ENCODE data around the gene TTC31.
"Not testable (repeated sequence)": the region's sequence is repeated elsewhere in the genome, so short reads cannot be mapped to it uniquely, and the experiment has no call there.

Gene TTC31

GRCh38 chr2:74461187-74462053 is 21.5 kb upstream of the TTC31 start:
- H3K4me3 ChIP-seq (ENCODE audit: low read depth in 1 of 2, low read length in 1 of 2), result no peak overlapping the region
- H3K4me1 ChIP-seq (ENCODE audit: control insufficient read depth in 1 of 2, insufficient read depth in 1 of 2, low read depth in 1 of 2, low read length in 1 of 2), result peaks cover 32 to 41% of the 10 kb centered on the region in 2 experiments
- no peak for TF ChIP-seq CTCF (IDR thresholded peaks at IDR 0.05)

DNA sequence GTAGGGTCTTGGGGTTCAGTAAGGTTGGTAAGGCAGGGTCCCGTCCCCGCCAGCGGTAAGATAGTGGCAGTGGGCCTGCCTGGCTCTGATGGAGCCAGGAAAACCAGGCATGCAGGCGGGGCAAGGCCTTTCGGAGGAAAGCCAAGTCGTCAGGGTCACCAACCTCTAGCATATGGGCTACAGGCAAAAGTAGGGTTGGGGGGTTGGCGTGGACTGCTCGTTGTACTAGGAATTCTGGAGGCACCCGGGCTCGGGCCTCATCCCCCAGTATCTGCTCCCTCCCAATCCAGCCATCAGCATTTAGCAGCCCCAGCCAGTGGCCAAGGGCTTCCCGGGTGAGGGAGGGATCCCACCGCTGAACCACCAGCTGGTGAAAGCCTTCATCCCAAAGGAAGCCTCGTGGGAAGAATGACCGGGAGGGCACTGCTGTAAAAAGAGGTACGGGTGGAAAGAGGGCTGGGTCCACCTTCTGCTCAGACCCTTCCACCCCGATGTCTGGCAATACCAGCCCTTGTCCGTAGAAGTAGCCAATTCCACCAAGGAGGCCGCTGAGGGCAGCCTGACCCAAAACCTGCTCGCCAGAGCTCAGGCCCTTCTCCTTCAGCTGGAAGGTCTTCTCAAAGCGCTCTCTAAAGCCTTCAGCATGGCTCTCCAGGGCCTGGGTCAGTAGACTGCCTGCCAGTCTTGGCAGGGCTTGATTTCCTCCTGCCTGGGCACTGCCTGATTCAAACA is 20.7 kb upstream of the TTC31 start:
- no peak overlapping the region for H3K27ac ChIP-seq

More at GRCh38 chr2:74461187-74462053, 21.5 kb upstream of the TTC31 start:
- H3K27me3 ChIP-seq, result no peaks in the 10 kb centered on the region
- peaks cover 20% of the 10 kb centered on the region for H3K36me3 ChIP-seq
- no peak overlapping the region for H3K27ac ChIP-seq
- H3K9me3 ChIP-seq, result no peaks in the 10 kb centered on the region

GRCh38 chr2:74462786-74463105 is 20.1 kb upstream of the TTC31 start:
- no peak for TF ChIP-seq CTCF (IDR thresholded peaks at IDR 0.05)
- Histone ChIP-seq H3K27me3 (no peaks in the 10 kb centered on the region), H3K36me3 (peaks cover 20% of the 10 kb centered on the region), H3K4me1 (ENCODE audit: control insufficient read depth in 1 of 2, insufficient read depth in 1 of 2, low read depth in 1 of 2, low read length in 1 of 2) (peaks cover 23 to 29% of the 10 kb centered on the region in 2 experiments), H3K27ac (no peak overlapping the region), H3K4me3 (ENCODE audit: low read depth in 1 of 2, low read length in 1 of 2) (no peak overlapping the region), H3K9me3 (no peaks in the 10 kb centered on the region)

More for the DNA sequence above, 20.7 kb upstream of the TTC31 start:
- no peaks in the 10 kb centered on the region for H3K27me3 ChIP-seq
- peaks cover 20% of the 10 kb centered on the region for H3K36me3 ChIP-seq
- no peak overlapping the region for H3K4me3 ChIP-seq (ENCODE audit: low read depth in 1 of 2, low read length in 1 of 2)
- H3K4me1 ChIP-seq (ENCODE audit: control insufficient read depth in 1 of 2, insufficient read depth in 1 of 2, low read depth in 1 of 2, low read length in 1 of 2), result peaks cover 24 to 34% of the 10 kb centered on the region in 2 experiments
- no peak for TF ChIP-seq CTCF (IDR thresholded peaks at IDR 0.05)
- H3K9me3 ChIP-seq, result no peaks in the 10 kb centered on the region

- TF ChIP-seq CTCF (IDR thresholded peaks at IDR 0.05), result no peak
- Histone ChIP-seq H3K4me3 (ENCODE audit: low read depth in 1 of 2, low read length in 1 of 2) (peak overlapping the region; percentile 86 to 88), H3K27me3 (no peaks in the 10 kb centered on the region), H3K9me3 (no peaks in the 10 kb centered on the region), H3K4me1 (ENCODE audit: control insufficient read depth in 1 of 2, insufficient read depth in 1 of 2, low read depth in 1 of 2, low read length in 1 of 2) (peaks cover 15 to 20% of the 10 kb centered on the region in 2 experiments), H3K36me3 (peaks cover 20% of the 10 kb centered on the region), H3K27ac (peak overlapping the region; percentile 85)
Observed at GRCh38 chr2:74464406-74464805, 18.5 kb upstream of the TTC31 start.

DNA sequence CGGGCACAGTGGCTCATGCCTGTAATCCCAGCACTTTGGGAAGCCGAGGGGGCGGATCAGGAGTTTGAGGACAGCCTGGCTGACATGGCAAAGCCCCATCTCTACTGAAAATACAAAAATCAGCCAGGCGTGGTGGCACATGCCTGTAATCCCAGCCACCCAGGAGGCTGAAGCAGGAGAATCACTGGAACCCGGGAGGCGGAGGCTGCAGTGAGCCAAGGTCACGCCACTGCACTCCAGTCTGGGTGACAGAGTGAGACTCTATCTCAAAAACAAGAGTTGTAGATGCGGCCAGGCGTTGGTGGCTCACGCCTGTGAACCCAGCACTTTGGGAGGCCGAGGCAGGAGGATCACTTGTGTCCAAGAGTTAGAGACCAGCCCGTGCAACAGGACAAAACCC is 12.1 kb upstream of the TTC31 start:
- Histone ChIP-seq H3K36me3 (peaks cover 16% of the 10 kb centered on the region), H3K4me1 (ENCODE audit: control insufficient read depth in 1 of 2, insufficient read depth in 1 of 2, low read depth in 1 of 2, low read length in 1 of 2) (peaks cover 26 to 28% of the 10 kb centered on the region in 2 experiments)
- not testable (repeated sequence) for H3K27me3 ChIP-seq; H3K4me3 ChIP-seq (ENCODE audit: low read depth in 1 of 2, low read length in 1 of 2); H3K27ac ChIP-seq; H3K9me3 ChIP-seq
